ENCODE data around the gene MKKS. TPM values are rescaled to one million over a fixed set of nuclear protein-coding genes. Genes with fewer than 3 reads are reported as not detected.

MKKS gene
- total RNA-seq, 4 donors from 2014 or later, result 0.80 to 22.5 (median 17.6) TPM

DNA sequence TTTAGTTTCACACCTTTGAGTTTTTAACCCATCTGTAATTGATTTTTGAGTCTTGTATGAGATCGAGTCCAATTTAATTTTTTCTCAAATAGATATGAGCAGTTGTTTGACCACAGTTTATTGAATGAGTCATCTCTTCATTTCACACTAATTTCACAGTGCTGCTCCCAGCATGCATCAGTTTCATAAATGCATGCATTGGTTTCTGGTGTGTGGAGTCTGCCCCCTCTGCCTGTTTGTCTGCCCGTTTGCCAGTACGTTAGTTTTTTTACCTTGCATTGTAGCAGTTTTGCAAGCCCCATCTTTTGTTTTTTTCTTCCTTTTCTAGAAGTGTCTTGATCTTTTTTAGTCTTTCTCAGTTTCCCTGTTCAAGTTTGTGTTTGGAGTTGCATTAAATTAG is 13.0 kb upstream of the MKKS start:
- no peak overlapping the region for H3K4me3 ChIP-seq
- peak; percentile 36 for DNase-seq
- no peaks in the 10 kb centered on the region for H3K9me3 ChIP-seq
- H3K4me1 ChIP-seq, result peaks cover 0 to 11% (median 3%) of the 10 kb centered on the region in 4 donors
- 13 to 17% methylated on average over 3 of the region's 3 CpGs for WGBS, 2 donors (ENCODE audit: low coverage in 1 of 2)
- in situ Hi-C loops (cut with MboI; ENCODE audit: low pct_ligation_motif_present in 1 of 4, low pct_unique_long_range_greater_than_20kb in 1 of 4, low sequenced_read_pairs in 3 of 4) (loop anchor here in 1 of 4 donors (25.0 kb wide), 1 partner anchor 460 kb away; no protein-coding TSS in a partner anchor), intact Hi-C loops (cut with DNase I; ENCODE audit: low total_unique reads) (no loop called here)
- no peak overlapping the region for H3K27ac ChIP-seq
- H3K36me3 ChIP-seq, result no peaks in the 10 kb centered on the region
- TF ChIP-seq EP300 (IDR thresholded peaks at IDR 0.05; ENCODE audit: low read depth), result no peak
- TF ChIP-seq POLR2AphosphoS5 (IDR thresholded peaks at IDR 0.05), result no peak
- TF ChIP-seq POLR2A (IDR thresholded peaks at IDR 0.05), result no peak
- TF ChIP-seq, protein P1, sequence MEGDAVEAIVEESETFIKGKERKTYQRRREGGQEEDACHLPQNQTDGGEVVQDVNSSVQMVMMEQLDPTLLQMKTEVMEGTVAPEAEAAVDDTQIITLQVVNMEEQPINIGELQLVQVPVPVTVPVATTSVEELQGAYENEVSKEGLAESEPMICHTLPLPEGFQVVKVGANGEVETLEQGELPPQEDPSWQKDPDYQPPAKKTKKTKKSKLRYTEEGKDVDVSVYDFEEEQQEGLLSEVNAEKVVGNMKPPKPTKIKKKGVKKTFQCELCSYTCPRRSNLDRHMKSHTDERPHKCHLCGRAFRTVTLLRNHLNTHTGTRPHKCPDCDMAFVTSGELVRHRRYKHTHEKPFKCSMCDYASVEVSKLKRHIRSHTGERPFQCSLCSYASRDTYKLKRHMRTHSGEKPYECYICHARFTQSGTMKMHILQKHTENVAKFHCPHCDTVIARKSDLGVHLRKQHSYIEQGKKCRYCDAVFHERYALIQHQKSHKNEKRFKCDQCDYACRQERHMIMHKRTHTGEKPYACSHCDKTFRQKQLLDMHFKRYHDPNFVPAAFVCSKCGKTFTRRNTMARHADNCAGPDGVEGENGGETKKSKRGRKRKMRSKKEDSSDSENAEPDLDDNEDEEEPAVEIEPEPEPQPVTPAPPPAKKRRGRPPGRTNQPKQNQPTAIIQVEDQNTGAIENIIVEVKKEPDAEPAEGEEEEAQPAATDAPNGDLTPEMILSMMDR (IDR thresholded peaks at IDR 0.05), result no peak
- no peaks in the 10 kb centered on the region for H3K27me3 ChIP-seq

DNA sequence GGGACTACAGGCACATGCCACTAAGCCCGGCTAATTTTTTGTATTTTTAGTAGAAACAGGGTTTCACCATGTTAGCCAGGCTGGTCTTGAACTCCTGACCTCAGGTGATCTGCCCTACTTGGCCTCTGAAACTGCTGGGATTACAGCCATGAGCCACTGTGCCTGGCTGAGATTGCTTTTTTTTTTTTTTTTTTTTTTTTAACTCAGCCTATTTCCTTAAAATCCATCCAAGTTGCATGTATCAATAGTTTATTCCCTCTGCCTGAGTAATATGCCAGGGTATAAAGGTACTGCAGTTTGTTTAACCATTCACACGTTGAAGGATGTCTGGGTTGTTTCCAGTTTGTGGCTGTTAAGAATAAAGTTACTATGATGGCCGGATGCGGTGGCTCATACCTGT is 11.7 kb upstream of the MKKS start:
- H3K9me3 ChIP-seq, result no peaks in the 10 kb centered on the region
- 33 to 83% methylated on average over 1 to 4 of the region's 4 CpGs for WGBS, 2 donors (ENCODE audit: low coverage in 1 of 2)
- TF ChIP-seq, protein P1 (IDR thresholded peaks at IDR 0.05), result no peak
- TF ChIP-seq EP300 (IDR thresholded peaks at IDR 0.05; ENCODE audit: low read depth), result no peak
- no peak for TF ChIP-seq POLR2A (IDR thresholded peaks at IDR 0.05)
- TF ChIP-seq POLR2AphosphoS5 (IDR thresholded peaks at IDR 0.05), result no peak
- no peak overlapping the region for H3K4me3 ChIP-seq
- DNase-seq, result no peak
- no peak overlapping the region for H3K27ac ChIP-seq
- H3K36me3 ChIP-seq, result no peaks in the 10 kb centered on the region
- in situ Hi-C loops (cut with MboI; ENCODE audit: low pct_ligation_motif_present in 1 of 4, low pct_unique_long_range_greater_than_20kb in 1 of 4, low sequenced_read_pairs in 3 of 4) (loop anchor here in 1 of 4 donors (25.0 kb wide), 1 partner anchor 458 kb away; no protein-coding TSS in a partner anchor), intact Hi-C loops (cut with DNase I; ENCODE audit: low total_unique reads) (no loop called here)
- peaks cover 0 to 11% (median 3%) of the 10 kb centered on the region in 4 donors for H3K4me1 ChIP-seq
- H3K27me3 ChIP-seq, result no peaks in the 10 kb centered on the region

DNA sequence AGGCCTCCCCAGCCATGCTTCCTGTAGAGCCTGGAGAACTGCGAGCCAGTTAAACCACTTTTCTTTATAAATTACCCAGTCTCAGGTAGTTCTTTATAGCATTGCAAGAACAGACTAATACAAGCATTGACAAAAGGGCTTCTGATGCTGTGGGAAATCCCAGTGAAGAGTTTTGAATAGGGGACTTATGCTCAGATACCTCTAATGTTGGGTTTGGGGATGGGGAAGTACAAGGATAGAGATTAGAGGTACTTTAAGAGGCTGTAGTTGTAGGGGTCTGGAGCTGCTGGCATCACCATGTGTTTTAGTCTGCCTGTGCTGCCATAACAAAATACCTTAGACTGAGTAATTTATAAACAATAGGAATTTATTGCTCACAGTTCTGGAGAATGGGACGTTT is 9.9 kb upstream of the MKKS start:
- DNase-seq, result no peak
- intact Hi-C loops (cut with DNase I; ENCODE audit: low total_unique reads), result no loop called here

DNA sequence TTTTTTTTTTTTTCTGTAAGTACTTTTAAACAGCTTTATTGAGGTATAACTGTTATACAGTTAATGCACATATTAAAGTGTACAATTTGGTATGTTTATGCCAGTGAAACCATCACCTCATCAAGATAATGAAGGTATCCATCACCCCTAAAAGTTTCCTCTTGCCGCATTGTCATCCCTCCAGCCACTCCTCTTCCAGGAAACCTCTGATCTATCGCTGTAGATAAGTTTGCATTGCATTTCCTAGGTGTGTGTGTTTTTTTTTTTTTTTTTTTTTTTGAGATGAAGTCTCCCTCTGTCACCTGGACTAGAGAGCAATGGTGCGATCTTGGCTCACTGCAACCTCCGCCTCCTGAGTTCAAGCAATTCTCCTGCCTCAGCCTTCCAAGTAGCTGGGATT is 4.2 kb upstream of the MKKS start:
- intact Hi-C loops (cut with DNase I; ENCODE audit: low total_unique reads), result no loop called here
- Histone ChIP-seq H3K4me1 (peaks cover 0 to 9% (median 6%) of the 10 kb centered on the region in 4 donors), H3K4me3 (no peak overlapping the region), H3K9me3 (no peaks in the 10 kb centered on the region), H3K36me3 (no peaks in the 10 kb centered on the region), H3K27me3 (no peaks in the 10 kb centered on the region), H3K27ac (no peak overlapping the region)
- in situ Hi-C loops (cut with MboI; ENCODE audit: low pct_ligation_motif_present in 1 of 4, low pct_unique_long_range_greater_than_20kb in 1 of 4, low sequenced_read_pairs in 3 of 4), result loop anchor here in 1 of 4 donors (25.0 kb wide), 1 partner anchor 451 kb away; no protein-coding TSS in a partner anchor
- WGBS, 2 donors (ENCODE audit: low coverage in 1 of 2), result 50 to 79% methylated on average over 2 to 4 of the region's 4 CpGs
- TF ChIP-seq, protein P1 (IDR thresholded peaks at IDR 0.05), result no peak
- TF ChIP-seq POLR2A (IDR thresholded peaks at IDR 0.05) (no peak), EP300 (IDR thresholded peaks at IDR 0.05; ENCODE audit: low read depth) (no peak), POLR2AphosphoS5 (IDR thresholded peaks at IDR 0.05) (no peak)
- DNase-seq, result no peak

More for the DNA sequence above, 9.9 kb upstream of the MKKS start:
- Histone ChIP-seq H3K4me1 (peaks cover 0 to 11% (median 3%) of the 10 kb centered on the region in 4 donors), H3K27ac (no peak overlapping the region), H3K9me3 (no peaks in the 10 kb centered on the region), H3K36me3 (no peaks in the 10 kb centered on the region), H3K4me3 (no peak overlapping the region), H3K27me3 (no peaks in the 10 kb centered on the region)
- in situ Hi-C loops (cut with MboI; ENCODE audit: low pct_ligation_motif_present in 1 of 4, low pct_unique_long_range_greater_than_20kb in 1 of 4, low sequenced_read_pairs in 3 of 4), result loop anchor here in 1 of 4 donors (25.0 kb wide), 1 partner anchor 457 kb away; no protein-coding TSS in a partner anchor
- TF ChIP-seq, protein P1 (IDR thresholded peaks at IDR 0.05), result no peak
- TF ChIP-seq EP300 (IDR thresholded peaks at IDR 0.05; ENCODE audit: low read depth) (no peak), POLR2AphosphoS5 (IDR thresholded peaks at IDR 0.05) (no peak), POLR2A (IDR thresholded peaks at IDR 0.05) (no peak)
- 74% methylated on average over 2 of the region's 2 CpGs; no CpG with 5 or more reads in 1 of the 2 donors for WGBS, 2 donors (ENCODE audit: low coverage in 1 of 2)
